Measurements from ENCODE around the gene CUX1.

Gene CUX1

GRCh38 chr7:102119925-102120324 lies 302.5 kb downstream of the CUX1 start:
- no peak overlapping the region for H3K27ac ChIP-seq (ENCODE audit: extremely low read depth, low read depth, low read length)
- H3K4me3 ChIP-seq (ENCODE audit: low read depth, low read length) = no peak overlapping the region
- CTCF ChIA-PET = no interaction called here
- POLR2A ChIA-PET = no interaction called here
- 0 out of 2 replicates have a peak, but pooled peaks cover 4% of the 10 kb centered on the region for H3K4me1 ChIP-seq (ENCODE audit: control insufficient read depth, insufficient read depth, low read length)
- H3K36me3 ChIP-seq (ENCODE audit: control insufficient read depth in 2 of 2, insufficient read depth in 1 of 2, low read length in 2 of 2) = peaks cover 0 to 12% of the 10 kb centered on the region in 2 experiments; a peak in 2 of 3 replicates
- no peak for TF ChIP-seq ZNF280D (tag by site-specific recombination; IDR thresholded peaks at IDR 0.05)
- TF ChIP-seq ZNF23 (tag by site-specific recombination; IDR thresholded peaks at IDR 0.05; ENCODE audit: borderline replicate concordance) = no peak
- no peak for TF ChIP-seq ZSCAN23 (tag by site-specific recombination; IDR thresholded peaks at IDR 0.05)
- TF ChIP-seq ZNF202 (tag by site-specific recombination; IDR thresholded peaks at IDR 0.05; ENCODE audit: borderline replicate concordance) = no peak
- TF ChIP-seq PRDM4 (tag by site-specific recombination; IDR thresholded peaks at IDR 0.05) = no peak
- no peak for TF ChIP-seq AEBP2 (tag by site-specific recombination; IDR thresholded peaks at IDR 0.05; ENCODE audit: borderline replicate concordance)
- TF ChIP-seq ZNF529 (tag by site-specific recombination; IDR thresholded peaks at IDR 0.05; ENCODE audit: insufficient replicate concordance) = no peak
- no peak for TF ChIP-seq KLF8 (tag by site-specific recombination; IDR thresholded peaks at IDR 0.05)
- TF ChIP-seq ZFP69B (tag by site-specific recombination; IDR thresholded peaks at IDR 0.05) = no peak
- no peaks in the 10 kb centered on the region for H3K9me3 ChIP-seq (ENCODE audit: control insufficient read depth, insufficient read depth, low read depth, low read length)

- peak; percentile 85 for TF ChIP-seq ZNF121 (tag by site-specific recombination; IDR thresholded peaks at IDR 0.05)
- TF ChIP-seq ZNF654 (tag by site-specific recombination; IDR thresholded peaks at IDR 0.05; ENCODE audit: low read depth) = no peak
- ChIA-PET POLR2A (no interaction called here), CTCF (interaction anchor here (0.5 kb wide), 1 partner anchor 57 kb away, joined by 3 read pairs; no protein-coding TSS in a partner anchor)
- H3K4me3 ChIP-seq (ENCODE audit: low read depth, low read length) = no peak overlapping the region
- peaks cover 0 to 5% of the 10 kb centered on the region in 2 experiments; a peak in 2 of 3 replicates for H3K36me3 ChIP-seq (ENCODE audit: control insufficient read depth in 2 of 2, insufficient read depth in 1 of 2, low read length in 2 of 2)
- no peaks in the 10 kb centered on the region for H3K9me3 ChIP-seq (ENCODE audit: control insufficient read depth, insufficient read depth, low read depth, low read length)
- H3K27ac ChIP-seq (ENCODE audit: extremely low read depth, low read depth, low read length) = no peak overlapping the region
- 0 out of 2 replicates have a peak, but pooled peaks cover 4% of the 10 kb centered on the region for H3K4me1 ChIP-seq (ENCODE audit: control insufficient read depth, insufficient read depth, low read length)
Measured at GRCh38 chr7:102120666-102121195, 303.3 kb downstream of the CUX1 start.

- POLR2A ChIA-PET = no interaction called here
- no peak overlapping the region for H3K27ac ChIP-seq (ENCODE audit: extremely low read depth, low read depth, low read length)
- TF ChIP-seq ZNF660 (tag by site-specific recombination; IDR thresholded peaks at IDR 0.05) (0 out of 2 replicates have a peak, but pooled peaks have one; percentile 18), GLIS1 (tag by site-specific recombination; IDR thresholded peaks at IDR 0.05) (no peak), FEZF1 (tag by site-specific recombination; IDR thresholded peaks at IDR 0.05) (no peak), ZNF621 (tag by site-specific recombination; IDR thresholded peaks at IDR 0.05) (no peak), ZNF292 (tag by site-specific recombination; IDR thresholded peaks at IDR 0.05; ENCODE audit: borderline replicate concordance, low read depth) (no peak), PRDM6 (tag by site-specific recombination; IDR thresholded peaks at IDR 0.05) (0 out of 2 replicates have a peak, but pooled peaks have one; percentile 21)
- H3K9me3 ChIP-seq (ENCODE audit: control insufficient read depth, insufficient read depth, low read depth, low read length) = no peaks in the 10 kb centered on the region
- CTCF ChIA-PET = no interaction called here
- 0 out of 2 replicates have a peak, but pooled peaks cover 4% of the 10 kb centered on the region for H3K4me1 ChIP-seq (ENCODE audit: control insufficient read depth, insufficient read depth, low read length)
- no peaks in the 10 kb centered on the region; a peak in 1 of 3 replicates for H3K36me3 ChIP-seq (ENCODE audit: control insufficient read depth in 2 of 2, insufficient read depth in 1 of 2, low read length in 2 of 2)
- H3K4me3 ChIP-seq (ENCODE audit: low read depth, low read length) = no peak overlapping the region
Measured at GRCh38 chr7:102122026-102122425, 304.6 kb downstream of the CUX1 start.
